WTC11 (cell line): ENCODE results near the gene HRC. TPM values are rescaled to one million over a fixed set of nuclear protein-coding genes. Genes with fewer than 3 reads are reported as not detected.

ENCODE experiments used
- ATF1 ChIP-seq: sonication (generic); formaldehyde crosslinking; IDR thresholded peaks from 2 replicates; pipeline ENCODE4 v1.8.1; 2023; ENCODE audit warnings: mild to moderate bottlenecking, moderate library complexity, missing genetic modification reagents
- ATF2 ChIP-seq: sonication (generic); formaldehyde crosslinking; IDR thresholded peaks from 2 replicates; pipeline ENCODE4 v1.8.1; 2022; ENCODE audit warnings: low read depth, missing genetic modification reagents, borderline replicate concordance
- E2F1 ChIP-seq: sonication (generic); formaldehyde crosslinking; IDR thresholded peaks from 2 replicates; pipeline ENCODE4 v1.8.0; 2022; ENCODE audit warnings: mild to moderate bottlenecking, missing genetic modification reagents
- ELF4 ChIP-seq: sonication (generic); formaldehyde crosslinking; IDR thresholded peaks from 2 replicates; pipeline ENCODE4 v1.8.1; 2022; ENCODE audit warnings: low read depth, mild to moderate bottlenecking, moderate library complexity, missing genetic modification reagents
- EMX1 ChIP-seq: fragments of 250-450 bp; sonication (Bioruptor Pico); IDR thresholded peaks from 2 replicates; pipeline ENCODE4 v1.8.0; 2021; ENCODE audit warnings: mild to moderate bottlenecking
- ERG ChIP-seq: fragments of 250-450 bp; sonication (Bioruptor Pico); IDR thresholded peaks from 2 replicates; pipeline ENCODE4 v1.8.0; 2021; ENCODE audit warnings: mild to moderate bottlenecking
- GABPB1 ChIP-seq: sonication (generic); formaldehyde crosslinking; IDR thresholded peaks from 2 replicates; pipeline ENCODE4 v1.8.1; 2023; ENCODE audit warnings: mild to moderate bottlenecking, missing genetic modification reagents
- HMGA2 ChIP-seq: fragments of 250-450 bp; sonication (Bioruptor Pico); IDR thresholded peaks from 2 replicates; pipeline ENCODE4 v1.4.0; 2021; ENCODE audit warnings: mild to moderate bottlenecking, moderate library complexity
- NFE2L1 ChIP-seq: sonication (generic); formaldehyde crosslinking; IDR thresholded peaks from 2 replicates; pipeline ENCODE4 v1.8.1; 2023; ENCODE audit warnings: missing genetic modification reagents
- PRDM15 ChIP-seq: sonication (generic); formaldehyde crosslinking; IDR thresholded peaks from 2 replicates; pipeline ENCODE4 v1.8.0; 2022; ENCODE audit warnings: missing genetic modification reagents
- SMAD4 ChIP-seq: sonication (generic); formaldehyde crosslinking; IDR thresholded peaks from 2 replicates; pipeline ENCODE4 v1.8.0; 2022; ENCODE audit warnings: mild to moderate bottlenecking, missing genetic modification reagents
- ZBTB21 ChIP-seq: sonication (generic); formaldehyde crosslinking; IDR thresholded peaks from 2 replicates; pipeline ENCODE4 v1.8.1; 2023; ENCODE audit warnings: mild to moderate bottlenecking, missing genetic modification reagents, borderline replicate concordance
- ZNF138 ChIP-seq: sonication (generic); formaldehyde crosslinking; conservative IDR thresholded peaks from 2 replicates; pipeline ENCODE4 v1.8.1; 2022; ENCODE audit warnings: mild to moderate bottlenecking, moderate library complexity, missing genetic modification reagents
- ZNF423 ChIP-seq: fragments of 250-450 bp; sonication (Bioruptor Pico); IDR thresholded peaks from 2 replicates; pipeline ENCODE4 v2.1.2; 2022; ENCODE audit warnings: mild to moderate bottlenecking, moderate library complexity
- ZNF425 ChIP-seq: fragments of 250-450 bp; sonication (Bioruptor Pico); conservative IDR thresholded peaks from 2 replicates; pipeline ENCODE4 v1.9.0; 2021; ENCODE audit warnings: mild to moderate bottlenecking
- total RNA-seq: library from RNA; stranded (reverse); gene quantifications from 3 replicates; pipeline ENCODE4 v1.2.3, GENCODE V29; 2021

HRC gene
- total RNA-seq, 1 experiment from 2014 or later = 1.9 TPM

GRCh38 chr19:49118565-49119410, 36.4 kb downstream of the HRC start, which contains the start of gene C19orf73 (continued):
- TF ChIP-seq ZNF425 (CRISPR knock-in tag) (no peak), ATF2 (CRISPR knock-in tag) (peak; percentile 65; the same call in 1 of the 2 replicates), ATF1 (CRISPR knock-in tag) (no peak), ZNF138 (CRISPR knock-in tag) (no peak), SMAD4 (CRISPR knock-in tag) (no peak), NFE2L1 (0 out of 2 replicates have a peak, but pooled peaks have one; percentile 63), E2F1 (no peak), ERG (peak; percentile 72; the same call in 1 of the 2 replicates), HMGA2 (CRISPR knock-in tag) (no peak), ZNF423 (no peak), GABPB1 (peak; percentile 77; the same call in 1 of the 2 replicates), ZBTB21 (CRISPR knock-in tag) (no peak), EMX1 (no peak), PRDM15 (CRISPR knock-in tag) (no peak), ELF4 (CRISPR knock-in tag) (no peak)
